ENCODE measurements around the gene SLC17A1. TPM values are rescaled to one million over a fixed set of nuclear protein-coding genes. Genes with fewer than 3 reads are reported as not detected.

SLC17A1 gene
- total RNA-seq, 2 donors from 2014 or later = 0.41 TPM; not detected in 1

GRCh38 chr6:25844518-25844917 is 12.7 kb upstream of the SLC17A1 start:
- DNase-seq (ENCODE audit: low spot score in 2 of 2) = no peak

GRCh38 chr6:25842526-25842925 is 10.7 kb upstream of the SLC17A1 start:
- Mint-ChIP-seq H3K36me3 (peaks cover 10 to 14% of the 10 kb centered on the region in 2 donors), H3K27ac (no peak overlapping the region), H3K9me3 (peaks cover 0 to 12% of the 10 kb centered on the region in 2 donors)
- DNase-seq (ENCODE audit: low spot score in 2 of 2) (peak in 1 of 2 donors; percentile 22), ATAC-seq (peak; percentile 94 to 96)

More at GRCh38 chr6:25844518-25844917, 12.7 kb upstream of the SLC17A1 start:
- ATAC-seq = no peak
- peaks cover 10 to 14% of the 10 kb centered on the region in 2 donors for H3K36me3 Mint-ChIP-seq
- peaks cover 0 to 12% of the 10 kb centered on the region in 2 donors for H3K9me3 Mint-ChIP-seq
- no peak overlapping the region for H3K27ac Mint-ChIP-seq

- Mint-ChIP-seq H3K36me3 (peaks cover 5 to 12% of the 10 kb centered on the region in 2 donors), H3K9me3 (peaks cover 0 to 9% of the 10 kb centered on the region in 2 donors), H3K27ac (no peak overlapping the region)
- ATAC-seq = no peak
- no peak for DNase-seq (ENCODE audit: low spot score in 2 of 2)
Measured at GRCh38 chr6:25835442-25836283, 3.8 kb upstream of the SLC17A1 start.

- DNase-seq (ENCODE audit: low spot score in 2 of 2) (no peak), ATAC-seq (no peak)
- peaks cover 0 to 2% of the 10 kb centered on the region in 2 donors for H3K9me3 Mint-ChIP-seq
- no peak overlapping the region for H3K27ac Mint-ChIP-seq
- peaks cover 2 to 6% of the 10 kb centered on the region in 2 donors for H3K36me3 Mint-ChIP-seq
Measured at GRCh38 chr6:25834950-25835349, 3.1 kb upstream of the SLC17A1 start.

GRCh38 chr6:25833136-25833535 is 1.3 kb upstream of the SLC17A1 start:
- ATAC-seq (no peak), DNase-seq (ENCODE audit: low spot score in 2 of 2) (no peak)
- Mint-ChIP-seq H3K27ac (no peak overlapping the region), H3K36me3 (peaks cover 0 to 4% of the 10 kb centered on the region in 2 donors), H3K9me3 (no peaks in the 10 kb centered on the region)

GRCh38 chr6:25832670-25833069 is 818 bp upstream of the SLC17A1 start:
- DNase-seq (ENCODE audit: low spot score in 2 of 2) (no peak), ATAC-seq (no peak)
- H3K9me3 Mint-ChIP-seq = no peaks in the 10 kb centered on the region
- H3K27ac Mint-ChIP-seq = no peak overlapping the region
- peaks cover 0 to 8% of the 10 kb centered on the region in 2 donors for H3K36me3 Mint-ChIP-seq

- ATAC-seq (no peak), DNase-seq (ENCODE audit: low spot score in 2 of 2) (no peak)
- no peak overlapping the region for H3K27ac Mint-ChIP-seq
- H3K36me3 Mint-ChIP-seq = peaks cover 0 to 11% of the 10 kb centered on the region in 2 donors
- H3K9me3 Mint-ChIP-seq = no peaks in the 10 kb centered on the region
Measured at GRCh38 chr6:25832307-25832662, 433 bp upstream of the SLC17A1 start.

GRCh38 chr6:25830458-25830857 is 1.4 kb downstream of the SLC17A1 start:
- Mint-ChIP-seq H3K36me3 (peaks cover 3 to 20% of the 10 kb centered on the region in 2 donors), H3K9me3 (peaks cover 5 to 9% of the 10 kb centered on the region in 2 donors), H3K27ac (no peak overlapping the region)
- ATAC-seq (no peak), DNase-seq (ENCODE audit: low spot score in 2 of 2) (no peak)

GRCh38 chr6:25829375-25829774 is 2.5 kb downstream of the SLC17A1 start:
- Mint-ChIP-seq H3K36me3 (peaks cover 5 to 22% of the 10 kb centered on the region in 2 donors), H3K9me3 (peaks cover 6 to 10% of the 10 kb centered on the region in 2 donors), H3K27ac (no peak overlapping the region)
- DNase-seq (ENCODE audit: low spot score in 2 of 2) = no peak
- ATAC-seq = peak; percentile 87 to 100

GRCh38 chr6:25821341-25821740 is 10.5 kb downstream of the SLC17A1 start:
- DNase-seq (ENCODE audit: low spot score in 2 of 2) (no peak), ATAC-seq (peak in 1 of 2 donors; percentile 71)
- Mint-ChIP-seq H3K27ac (no peak overlapping the region), H3K9me3 (peaks cover 8 to 14% of the 10 kb centered on the region in 2 donors), H3K36me3 (peaks cover 5 to 21% of the 10 kb centered on the region in 2 donors)

GRCh38 chr6:25816252-25816651 is 15.6 kb downstream of the SLC17A1 start:
- no peak for DNase-seq (ENCODE audit: low spot score in 2 of 2)
- no peak for ATAC-seq
- H3K9me3 Mint-ChIP-seq = peaks cover 4% of the 10 kb centered on the region in 2 donors
- H3K27ac Mint-ChIP-seq = no peak overlapping the region
- peaks cover 0 to 5% of the 10 kb centered on the region in 2 donors for H3K36me3 Mint-ChIP-seq

- DNase-seq (ENCODE audit: low spot score in 2 of 2) = no peak
- peaks cover 4% of the 10 kb centered on the region in 2 donors for H3K9me3 Mint-ChIP-seq
- ATAC-seq = no peak
- peak overlapping the region in 1 of 2 donors; percentile 40 for H3K27ac Mint-ChIP-seq
- peaks cover 0 to 5% of the 10 kb centered on the region in 2 donors for H3K36me3 Mint-ChIP-seq
Measured at GRCh38 chr6:25815194-25815593, 16.7 kb downstream of the SLC17A1 start.

- DNase-seq (ENCODE audit: low spot score in 2 of 2) (no peak), ATAC-seq (no peak)
- Mint-ChIP-seq H3K27ac (no peak overlapping the region), H3K9me3 (no peaks in the 10 kb centered on the region), H3K36me3 (no peaks in the 10 kb centered on the region)
Measured at GRCh38 chr6:25804804-25805203, 27.0 kb downstream of the SLC17A1 start.

- H3K27ac Mint-ChIP-seq = no peak overlapping the region
- H3K36me3 Mint-ChIP-seq = no peaks in the 10 kb centered on the region
- H3K9me3 Mint-ChIP-seq = no peaks in the 10 kb centered on the region
- DNase-seq (ENCODE audit: low spot score in 2 of 2) (no peak), ATAC-seq (no peak)
Measured at GRCh38 chr6:25801436-25801835, 30.4 kb downstream of the SLC17A1 start.

- DNase-seq (ENCODE audit: low spot score in 2 of 2) = no peak
- H3K27ac Mint-ChIP-seq = no peak overlapping the region
- no peaks in the 10 kb centered on the region for H3K36me3 Mint-ChIP-seq
- no peak for ATAC-seq
- peaks cover 0 to 5% of the 10 kb centered on the region in 2 donors for H3K9me3 Mint-ChIP-seq
Measured at GRCh38 chr6:25794784-25795183, 37.1 kb downstream of the SLC17A1 start.

GRCh38 chr6:25793970-25794369 is 37.9 kb downstream of the SLC17A1 start:
- Mint-ChIP-seq H3K9me3 (peaks cover 0 to 5% of the 10 kb centered on the region in 2 donors), H3K27ac (no peak overlapping the region), H3K36me3 (no peaks in the 10 kb centered on the region)
- ATAC-seq (no peak), DNase-seq (ENCODE audit: low spot score in 2 of 2) (no peak)

GRCh38 chr6:25792016-25792415 is 39.8 kb downstream of the SLC17A1 start:
- DNase-seq (ENCODE audit: low spot score in 2 of 2) = no peak
- Mint-ChIP-seq H3K36me3 (no peaks in the 10 kb centered on the region), H3K9me3 (peaks cover 0 to 5% of the 10 kb centered on the region in 2 donors), H3K27ac (no peak overlapping the region)
- no peak for ATAC-seq

GRCh38 chr6:25789475-25789874 is 42.4 kb downstream of the SLC17A1 start:
- H3K36me3 Mint-ChIP-seq = no peaks in the 10 kb centered on the region
- no peak for DNase-seq (ENCODE audit: low spot score in 2 of 2)

More at GRCh38 chr6:25789475-25789874, 42.4 kb downstream of the SLC17A1 start:
- Mint-ChIP-seq H3K9me3 (peaks cover 0 to 5% of the 10 kb centered on the region in 2 donors), H3K27ac (no peak overlapping the region)
- ATAC-seq = peak; percentile 40 to 83
